HepG2 (cell line): Measurements from ENCODE around the gene SEBOX. TPM values are rescaled to one million over a fixed set of nuclear protein-coding genes. Genes with fewer than 3 reads are reported as not detected.

Source experiments
- ERF ChIP-seq: IDR thresholded peaks from 2 replicates; pipeline ENCODE4 v1.6.1; 2018; ENCODE audit warnings: missing biosample characterization, missing genetic modification reagents
- HMG20A ChIP-seq: IDR thresholded peaks from 2 replicates; pipeline ENCODE4 v1.6.1; 2016; ENCODE audit warnings: borderline replicate concordance
- IRF9 ChIP-seq: sonication (generic); formaldehyde crosslinking; IDR thresholded peaks from 2 replicates; pipeline ENCODE4 v1.8.0; 2022; ENCODE audit warnings: missing genetic modification reagents, mild to moderate bottlenecking, borderline replicate concordance
- MYNN ChIP-seq: sonication (generic); formaldehyde crosslinking; IDR thresholded peaks from 2 replicates; pipeline ENCODE4 v1.4.0; 2020; ENCODE audit warnings: mild to moderate bottlenecking, low read depth, missing genetic modification reagents
- SOX13 ChIP-seq, 3 experiments: fragments of 450-650 bp in 1 of 3; sonication (generic) in 1 of 3; formaldehyde crosslinking in 1 of 3; IDR thresholded peaks in 2 of 3; conservative IDR thresholded peaks in 1 of 3; 2 replicates each; pipeline versions ENCODE4 v1.5.0 to v1.6.1; 2016 to 2020; ENCODE audit warnings: antibody characterized with exemption in 1 of 3, mild to moderate bottlenecking in 1 of 3, missing compliant biosample characterization in 1 of 3, missing genetic modification reagents in 1 of 3, moderate library complexity in 1 of 3
- THYN1 ChIP-seq: sonication (generic); formaldehyde crosslinking; IDR thresholded peaks from 2 replicates; pipeline ENCODE4 v1.8.1; 2023; ENCODE audit warnings: low read depth, mild to moderate bottlenecking, moderate library complexity, missing genetic modification reagents, borderline replicate concordance
- ZNF333 ChIP-seq: sonication (generic); formaldehyde crosslinking; IDR thresholded peaks from 2 replicates; pipeline ENCODE4 v1.4.0; 2020; ENCODE audit warnings: mild to moderate bottlenecking, missing genetic modification reagents, borderline replicate concordance
- ZNF687 ChIP-seq: sonication (generic); formaldehyde crosslinking; IDR thresholded peaks from 2 replicates; pipeline ENCODE4 v1.5.1; 2020; ENCODE audit warnings: mild to moderate bottlenecking, missing genetic modification reagents, moderate library complexity
- polyA plus RNA-seq, 8 experiments: library from polyadenylated mRNA; depleted of rRNA in 3 of 8; stranded (reverse) in 7 of 8; unstranded in 1 of 8; fragments of >200 nt; fragmentation: Illumina TruSeq in 4 of 8; extraction: Trizol in 4 of 8; gene quantifications; 2 replicates each; pipeline versions ENCODE4 v1.2.1 to v1.2.3, GENCODE V29; 2011 to 2016; ENCODE audit warnings: low read depth in 4 of 8, missing spikeins in 1 of 8, mixed read lengths in 1 of 8; ENCODE audit not compliant: insufficient read depth in 1 of 8
- total RNA-seq, 5 experiments: library from RNA; depleted of rRNA; stranded (reverse); fragments of >200 nt; fragmentation: Illumina TruSeq; extraction: Trizol; gene quantifications; 2 replicates each; pipeline ENCODE4 v1.2.3, GENCODE V29; 2016; ENCODE audit warnings: low read depth in 1 of 5
- TF ChIP-seq, protein P1 (sequence below): IDR thresholded peaks from 2 replicates; pipeline ENCODE4 v1.4.0; 2020; ENCODE audit warnings: mild to moderate bottlenecking, missing genetic modification reagents
- TF ChIP-seq, protein P2 (sequence below): sonication (generic); formaldehyde crosslinking; IDR thresholded peaks from 2 replicates; pipeline ENCODE4 v1.5.1; 2020; ENCODE audit warnings: missing genetic modification reagents, mild to moderate bottlenecking, borderline replicate concordance
- TF ChIP-seq, protein P3 (sequence below): IDR thresholded peaks from 2 replicates; pipeline ENCODE4 v1.6.1; 2016; ENCODE audit warnings: missing compliant biosample characterization, missing genetic modification reagents, borderline replicate concordance
- TF ChIP-seq, protein P4 (sequence below): sonication (generic); formaldehyde crosslinking; IDR thresholded peaks from 2 replicates; pipeline ENCODE4 v1.8.1; 2023; ENCODE audit warnings: mild to moderate bottlenecking, missing genetic modification reagents

Gene SEBOX
- total and polyA plus RNA-seq, 2 of the 13 experiments (the other 11 are each of a cell fraction or from before 2014, with no cell fraction given): not detected

DNA sequence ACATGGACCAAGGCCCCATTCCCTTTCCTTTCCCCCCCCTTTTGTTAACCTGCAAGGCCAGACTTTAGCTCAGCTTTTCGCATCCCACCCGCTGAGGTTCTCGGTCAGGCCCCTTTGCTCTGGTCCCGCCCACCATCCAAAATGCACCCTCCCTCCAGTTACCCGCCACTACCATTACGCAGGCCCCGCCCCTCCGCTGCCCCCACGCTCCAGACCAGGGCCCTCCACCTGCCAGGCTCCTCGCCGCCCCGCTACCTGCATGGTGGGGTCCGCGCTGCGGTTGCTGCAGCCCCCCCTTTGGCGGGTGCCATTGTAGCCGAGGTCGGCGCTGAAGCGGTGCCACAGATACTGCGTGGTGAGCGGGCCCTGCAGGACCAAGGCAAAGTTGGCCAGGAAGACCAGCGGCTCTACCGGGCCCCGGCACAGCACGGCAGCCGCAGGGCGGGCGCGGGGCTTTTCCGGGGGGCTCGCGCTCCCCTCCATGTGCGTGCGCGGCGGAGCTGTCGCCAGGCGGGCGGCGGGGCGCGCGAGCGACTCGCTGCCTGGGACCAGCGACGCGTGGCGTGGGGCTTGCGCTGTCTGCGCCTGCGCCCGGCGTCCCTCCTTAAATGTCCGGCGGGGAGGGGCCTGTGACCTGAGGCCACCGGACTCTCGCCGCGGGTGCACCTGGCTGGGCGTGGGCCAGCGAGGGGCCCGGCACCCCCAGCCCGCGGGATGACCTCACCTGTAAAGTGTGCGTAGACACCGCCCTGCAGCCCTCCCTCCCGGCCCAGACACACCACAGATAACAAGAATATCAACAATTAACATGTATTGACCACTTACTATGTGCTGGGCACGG is 40.9 kb upstream of the SEBOX start, which contains the start of gene SLC46A1 (continued):
- no peak for TF ChIP-seq THYN1 (CRISPR knock-in tag)
- TF ChIP-seq ZNF333 (CRISPR knock-in tag): no peak
- TF ChIP-seq, protein P1, sequence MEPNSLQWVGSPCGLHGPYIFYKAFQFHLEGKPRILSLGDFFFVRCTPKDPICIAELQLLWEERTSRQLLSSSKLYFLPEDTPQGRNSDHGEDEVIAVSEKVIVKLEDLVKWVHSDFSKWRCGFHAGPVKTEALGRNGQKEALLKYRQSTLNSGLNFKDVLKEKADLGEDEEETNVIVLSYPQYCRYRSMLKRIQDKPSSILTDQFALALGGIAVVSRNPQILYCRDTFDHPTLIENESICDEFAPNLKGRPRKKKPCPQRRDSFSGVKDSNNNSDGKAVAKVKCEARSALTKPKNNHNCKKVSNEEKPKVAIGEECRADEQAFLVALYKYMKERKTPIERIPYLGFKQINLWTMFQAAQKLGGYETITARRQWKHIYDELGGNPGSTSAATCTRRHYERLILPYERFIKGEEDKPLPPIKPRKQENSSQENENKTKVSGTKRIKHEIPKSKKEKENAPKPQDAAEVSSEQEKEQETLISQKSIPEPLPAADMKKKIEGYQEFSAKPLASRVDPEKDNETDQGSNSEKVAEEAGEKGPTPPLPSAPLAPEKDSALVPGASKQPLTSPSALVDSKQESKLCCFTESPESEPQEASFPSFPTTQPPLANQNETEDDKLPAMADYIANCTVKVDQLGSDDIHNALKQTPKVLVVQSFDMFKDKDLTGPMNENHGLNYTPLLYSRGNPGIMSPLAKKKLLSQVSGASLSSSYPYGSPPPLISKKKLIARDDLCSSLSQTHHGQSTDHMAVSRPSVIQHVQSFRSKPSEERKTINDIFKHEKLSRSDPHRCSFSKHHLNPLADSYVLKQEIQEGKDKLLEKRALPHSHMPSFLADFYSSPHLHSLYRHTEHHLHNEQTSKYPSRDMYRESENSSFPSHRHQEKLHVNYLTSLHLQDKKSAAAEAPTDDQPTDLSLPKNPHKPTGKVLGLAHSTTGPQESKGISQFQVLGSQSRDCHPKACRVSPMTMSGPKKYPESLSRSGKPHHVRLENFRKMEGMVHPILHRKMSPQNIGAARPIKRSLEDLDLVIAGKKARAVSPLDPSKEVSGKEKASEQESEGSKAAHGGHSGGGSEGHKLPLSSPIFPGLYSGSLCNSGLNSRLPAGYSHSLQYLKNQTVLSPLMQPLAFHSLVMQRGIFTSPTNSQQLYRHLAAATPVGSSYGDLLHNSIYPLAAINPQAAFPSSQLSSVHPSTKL: 0 out of 2 replicates have a peak, but pooled peaks have one; percentile 9
- no peak for TF ChIP-seq ERF (CRISPR knock-in tag)
- peak; percentile 72 for TF ChIP-seq ZNF687 (CRISPR knock-in tag)
- no peak for TF ChIP-seq IRF9 (CRISPR knock-in tag)
- TF ChIP-seq, protein P2, sequence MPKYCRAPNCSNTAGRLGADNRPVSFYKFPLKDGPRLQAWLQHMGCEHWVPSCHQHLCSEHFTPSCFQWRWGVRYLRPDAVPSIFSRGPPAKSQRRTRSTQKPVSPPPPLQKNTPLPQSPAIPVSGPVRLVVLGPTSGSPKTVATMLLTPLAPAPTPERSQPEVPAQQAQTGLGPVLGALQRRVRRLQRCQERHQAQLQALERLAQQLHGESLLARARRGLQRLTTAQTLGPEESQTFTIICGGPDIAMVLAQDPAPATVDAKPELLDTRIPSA (CRISPR knock-in tag): no peak
- TF ChIP-seq, protein P3, sequence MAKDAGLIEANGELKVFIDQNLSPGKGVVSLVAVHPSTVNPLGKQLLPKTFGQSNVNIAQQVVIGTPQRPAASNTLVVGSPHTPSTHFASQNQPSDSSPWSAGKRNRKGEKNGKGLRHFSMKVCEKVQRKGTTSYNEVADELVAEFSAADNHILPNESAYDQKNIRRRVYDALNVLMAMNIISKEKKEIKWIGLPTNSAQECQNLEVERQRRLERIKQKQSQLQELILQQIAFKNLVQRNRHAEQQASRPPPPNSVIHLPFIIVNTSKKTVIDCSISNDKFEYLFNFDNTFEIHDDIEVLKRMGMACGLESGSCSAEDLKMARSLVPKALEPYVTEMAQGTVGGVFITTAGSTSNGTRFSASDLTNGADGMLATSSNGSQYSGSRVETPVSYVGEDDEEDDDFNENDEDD (CRISPR knock-in tag): peak; percentile 23; the same call in 1 of the 2 replicates
- TF ChIP-seq, protein P4, sequence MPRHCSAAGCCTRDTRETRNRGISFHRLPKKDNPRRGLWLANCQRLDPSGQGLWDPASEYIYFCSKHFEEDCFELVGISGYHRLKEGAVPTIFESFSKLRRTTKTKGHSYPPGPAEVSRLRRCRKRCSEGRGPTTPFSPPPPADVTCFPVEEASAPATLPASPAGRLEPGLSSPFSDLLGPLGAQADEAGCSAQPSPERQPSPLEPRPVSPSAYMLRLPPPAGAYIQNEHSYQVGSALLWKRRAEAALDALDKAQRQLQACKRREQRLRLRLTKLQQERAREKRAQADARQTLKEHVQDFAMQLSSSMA: no peak
- no peak for TF ChIP-seq HMG20A (CRISPR knock-in tag)
- no peak for TF ChIP-seq SOX13 (IDR thresholded peaks at IDR 0.05)
- peak in 1 of 2 experiments; percentile 8; a peak in 2 of 4 replicates for TF ChIP-seq SOX13 (CRISPR knock-in tag; conservative IDR thresholded peaks at IDR 0.05 in 1 of 2, IDR thresholded peaks at IDR 0.05 in 1 of 2)
- TF ChIP-seq MYNN (CRISPR knock-in tag): no peak
